HG03520 (cell line): ENCODE data around the gene LRCH4.

Experiments used
- ATAC-seq: cut with Tn5 transposase; IDR thresholded peaks from one replicate; pipeline ENCODE4 v1.9.1; 2021; ENCODE audit warnings: mild to moderate bottlenecking, moderate library complexity; ENCODE audit not compliant: unreplicated experiment

The LRCH4 gene

GRCh38 chr7:100583132-100584053 is 2.5 kb downstream of the LRCH4 start:
- no peak for ATAC-seq

GRCh38 chr7:100582650-100583049 is 3.3 kb downstream of the LRCH4 start:
- no peak for ATAC-seq

GRCh38 chr7:100582041-100582579 is 3.8 kb downstream of the LRCH4 start:
- no peak for ATAC-seq

GRCh38 chr7:100580466-100581283 is 5.3 kb downstream of the LRCH4 start:
- ATAC-seq: no peak

- no peak for ATAC-seq
Observed at GRCh38 chr7:100578246-100579183, 7.4 kb downstream of the LRCH4 start.

- ATAC-seq: no peak
Observed at GRCh38 chr7:100577507-100577906, 8.4 kb downstream of the LRCH4 start.

GRCh38 chr7:100577103-100577502 is 8.8 kb downstream of the LRCH4 start:
- ATAC-seq: no peak

- ATAC-seq: no peak
Observed at GRCh38 chr7:100576384-100576993, 9.4 kb downstream of the LRCH4 start.

- no peak for ATAC-seq
Observed at GRCh38 chr7:100575746-100576383, 10.1 kb downstream of the LRCH4 start.

GRCh38 chr7:100575206-100575631 is 10.7 kb downstream of the LRCH4 start:
- ATAC-seq: no peak

- no peak for ATAC-seq
Observed at GRCh38 chr7:100574362-100575205, 11.3 kb downstream of the LRCH4 start.

- no peak for ATAC-seq
Observed at GRCh38 chr7:100573691-100574361, 12.1 kb downstream of the LRCH4 start, which contains the start of gene SAP25. TSS of gene SAP25 (minus strand) at chr7:100573900. CDS start at chr7:100573742, 158 bp downstream.

GRCh38 chr7:100572949-100573675 is 12.8 kb downstream of the LRCH4 start:
- no peak for ATAC-seq

- no peak for ATAC-seq
Observed at GRCh38 chr7:100572281-100572948, 13.5 kb downstream of the LRCH4 start.

- no peak for ATAC-seq
Observed at GRCh38 chr7:100571829-100572116, 14.2 kb downstream of the LRCH4 start.

GRCh38 chr7:100570954-100571828 is 14.7 kb downstream of the LRCH4 start:
- no peak for ATAC-seq
